GM19468 (cell line): ENCODE measurements around the gene IGF1R.

Experiments
- ATAC-seq: cut with Tn5 transposase; IDR thresholded peaks from one replicate; pipeline ENCODE4 v1.9.1; 2021; ENCODE audit warnings: mild to moderate bottlenecking, moderate library complexity, moderate number of reproducible peaks; ENCODE audit not compliant: unreplicated experiment; ENCODE audit errors: extremely low read depth

IGF1R gene

GRCh38 chr15:98896002-98896721 lies 247.8 kb downstream of the IGF1R start:
- no peak for ATAC-seq

GRCh38 chr15:98896802-98897732 lies 248.7 kb downstream of the IGF1R start:
- ATAC-seq = no peak

GRCh38 chr15:98898122-98898521 lies 249.8 kb downstream of the IGF1R start:
- no peak for ATAC-seq

GRCh38 chr15:98899272-98900021 lies 251.1 kb downstream of the IGF1R start:
- ATAC-seq = no peak

GRCh38 chr15:98900356-98900755 lies 252.0 kb downstream of the IGF1R start:
- no peak for ATAC-seq

GRCh38 chr15:98901434-98902072 lies 253.2 kb downstream of the IGF1R start:
- no peak for ATAC-seq

GRCh38 chr15:98902931-98903330 lies 254.6 kb downstream of the IGF1R start:
- ATAC-seq = no peak

- ATAC-seq = no peak
These were observed 255.2 kb downstream of the IGF1R start for GRCh38 chr15:98903377-98904018.

GRCh38 chr15:98904544-98904943 lies 256.2 kb downstream of the IGF1R start:
- ATAC-seq = no peak

- ATAC-seq = no peak
These were observed 257.8 kb downstream of the IGF1R start for GRCh38 chr15:98905963-98906711.

- ATAC-seq = no peak
These were observed 258.4 kb downstream of the IGF1R start for GRCh38 chr15:98906712-98907083.

- ATAC-seq = no peak
These were observed 259.7 kb downstream of the IGF1R start for GRCh38 chr15:98907927-98908471.

- no peak for ATAC-seq
These were observed 261.9 kb downstream of the IGF1R start for GRCh38 chr15:98909968-98910885.

GRCh38 chr15:98914626-98915025 lies 266.3 kb downstream of the IGF1R start:
- ATAC-seq = no peak

- ATAC-seq = no peak
These were observed 268.5 kb downstream of the IGF1R start for GRCh38 chr15:98916826-98917225.

GRCh38 chr15:98917417-98917816 lies 269.1 kb downstream of the IGF1R start:
- no peak for ATAC-seq

- no peak for ATAC-seq
These were observed 271.9 kb downstream of the IGF1R start for GRCh38 chr15:98920091-98920880.
